ENCODE data around the gene PRKG1.

DNA sequence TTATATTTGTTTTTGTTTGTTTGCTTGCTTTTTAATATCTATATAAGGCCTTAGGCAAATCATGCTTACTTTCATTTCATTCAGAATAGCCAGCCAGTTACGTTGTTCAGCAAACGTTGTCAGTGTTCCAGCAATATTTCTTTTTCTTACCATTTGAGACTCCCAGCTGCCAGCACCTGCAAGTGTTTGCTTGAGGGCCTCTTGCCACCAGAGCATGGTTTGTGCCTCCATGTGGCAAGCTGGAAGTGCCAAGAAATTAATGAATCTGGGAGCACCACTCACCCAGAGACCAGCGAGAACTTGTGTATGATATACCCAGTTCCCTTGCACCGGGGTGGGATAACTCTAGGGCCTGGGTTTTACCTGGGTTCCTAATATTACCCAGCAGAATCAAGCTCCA, 802.2 kb downstream of the PRKG1 start:
- TF ChIP-seq, protein P1, sequence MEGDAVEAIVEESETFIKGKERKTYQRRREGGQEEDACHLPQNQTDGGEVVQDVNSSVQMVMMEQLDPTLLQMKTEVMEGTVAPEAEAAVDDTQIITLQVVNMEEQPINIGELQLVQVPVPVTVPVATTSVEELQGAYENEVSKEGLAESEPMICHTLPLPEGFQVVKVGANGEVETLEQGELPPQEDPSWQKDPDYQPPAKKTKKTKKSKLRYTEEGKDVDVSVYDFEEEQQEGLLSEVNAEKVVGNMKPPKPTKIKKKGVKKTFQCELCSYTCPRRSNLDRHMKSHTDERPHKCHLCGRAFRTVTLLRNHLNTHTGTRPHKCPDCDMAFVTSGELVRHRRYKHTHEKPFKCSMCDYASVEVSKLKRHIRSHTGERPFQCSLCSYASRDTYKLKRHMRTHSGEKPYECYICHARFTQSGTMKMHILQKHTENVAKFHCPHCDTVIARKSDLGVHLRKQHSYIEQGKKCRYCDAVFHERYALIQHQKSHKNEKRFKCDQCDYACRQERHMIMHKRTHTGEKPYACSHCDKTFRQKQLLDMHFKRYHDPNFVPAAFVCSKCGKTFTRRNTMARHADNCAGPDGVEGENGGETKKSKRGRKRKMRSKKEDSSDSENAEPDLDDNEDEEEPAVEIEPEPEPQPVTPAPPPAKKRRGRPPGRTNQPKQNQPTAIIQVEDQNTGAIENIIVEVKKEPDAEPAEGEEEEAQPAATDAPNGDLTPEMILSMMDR (IDR thresholded peaks at IDR 0.05) = no peak
- no peak for TF ChIP-seq POLR2A (IDR thresholded peaks at IDR 0.05)
